Adrenal gland (tissue), 12 donors: ENCODE data around the gene WDR74. TPM values are rescaled to one million over a fixed set of nuclear protein-coding genes. Genes with fewer than 3 reads are reported as not detected.
"Not testable (repeated sequence)": the region's sequence is repeated elsewhere in the genome, so short reads cannot be mapped to it uniquely, and the experiment has no call there.

Experiments used
- DNase-seq, 7 donors: peaks; one replicate each; pipeline ENCODE4 v3.0.0-alpha.2; 2019 to 2020
- H3K27ac ChIP-seq, 5 donors: fragments of 200-600 bp; sonication (generic) in 4 of 5; 1 replicate in 3 of 5; 2 replicates in 2 of 5; pipeline versions ENCODE4 v1.5.1 to v1.8.0; 2016 to 2020; ENCODE audit warnings: mild to moderate bottlenecking in 1 of 5
- H3K27me3 ChIP-seq: fragments of 200-600 bp; 2 replicates; pipeline ENCODE4 v1.8.0; 2021
- H3K36me3 ChIP-seq, 2 donors: fragments of 200-600 bp; replicated peaks in 1 of 2; 1 replicate in 1 of 2; 2 replicates in 1 of 2; pipeline versions ENCODE4 v1.5.1 to v1.8.0; 2018 to 2022
- H3K4me1 ChIP-seq, 2 donors: fragments of 200-600 bp; replicated peaks in 1 of 2; 1 replicate in 1 of 2; 2 replicates in 1 of 2; pipeline versions ENCODE4 v1.5.1 to v1.8.0; 2018 to 2021
- H3K4me3 ChIP-seq, 4 donors: fragments of 200-600 bp; sonication (generic) in 3 of 4; one replicate each; pipeline ENCODE4 v1.5.1; 2016 to 2018
- H3K9me3 ChIP-seq, 3 donors: fragments of 200-600 bp; sonication (generic) in 1 of 3; replicated peaks in 1 of 3; 1 replicate in 2 of 3; 2 replicates in 1 of 3; pipeline versions ENCODE4 v1.5.1 to v1.8.0; 2016 to 2021
- CTCF ChIP-seq, 6 experiments: fragments of 450-650 bp in 4 of 6; fragments of 200-600 bp in 2 of 6; sonication (generic) in 1 of 6; IDR thresholded peaks; 1 replicate in 5 of 6; 2 replicates in 1 of 6; pipeline versions ENCODE4 v1.5.1 to v1.8.0; 2016 to 2021; ENCODE audit warnings: antibody characterized with exemption in 6 of 6, mild to moderate bottlenecking in 2 of 6, moderate library complexity in 1 of 6
- POLR2A ChIP-seq, 2 donors: fragments of 450-650 bp; IDR thresholded peaks; one replicate each; pipeline ENCODE4 v1.6.1; 2017; ENCODE audit warnings: antibody characterized with exemption in 2 of 2, mild to moderate bottlenecking in 2 of 2, moderate library complexity in 1 of 2
- WGBS, 4 donors: extraction: QIAGEN DNeasy Blood & Tissue Kit in 2 of 4; methylation state at CpG; one replicate each; pipeline versions ENCODE4 v1.1.5 to v1.1.7; 2013 to 2017; 5-methylcytosine and 5-hydroxymethylcytosine counted together
- intact Hi-C, 2 donors: fragments of 100-400 bp; cut with DNase I; formaldehyde crosslinking; loops; one replicate each; pipeline versions ENCODE4 v1.14.1 to v1.15.0; 2022 to 2023
- polyA plus RNA-seq, 3 donors: library from polyadenylated mRNA; stranded (reverse); fragments of 200-250 nt in 2 of 3; fragments of 350-450 nt in 1 of 3; fragmentation: Illumina TruSeq in 1 of 3; extraction: RNeasy Lipid Tissue Mini Kit (QIAGEN cat#74804) in 1 of 3; gene quantifications; one replicate each; pipeline ENCODE4 v1.2.3, GENCODE V29; 2013 to 2014
- total RNA-seq, 9 donors: library from RNA; depleted of rRNA in 4 of 9; stranded (reverse); fragments of >200 nt in 4 of 9; fragments of 120-200 nt in 1 of 9; fragmentation: NEBNext Ultra II Directional in 1 of 9; extraction: Animal tissue kit (Norgen Biotek cat#: 25700) in 1 of 9; gene quantifications; one replicate each; pipeline versions ENCODE4 v1.1.0 to v1.2.4, GENCODE V29; 2013 to 2023
- donor health status: healthy with polysubstance abuse.
- donor health status: Bipolar disorder and iron deficiency.
- donor health status: DM: yes; HTN: yes; CAD: no.
- donor health status: DM: no; HTN: no; CAD: no.
- donor health status: DM: no; HTN: no; CAD: no.
- donor health status: DM: yes; HTN: yes; CAD: no.

The WDR74 gene
- total and polyA plus RNA-seq, 12 donors = 21.7 to 119 (median 39.4) TPM

GRCh38 chr11:62860835-62861563 lies 21.6 kb upstream of the WDR74 start:
- intact Hi-C loops = loop anchor here (5.0 to 10.0 kb wide), 2 partner anchors 66 to 74 kb away; partner anchors contain the start of genes TMEM179B (in 1 of the 2) and TMEM223 (in 1 of the 2)
- no peak for TF ChIP-seq CTCF (IDR thresholded peaks at IDR 0.05)
- no peak for TF ChIP-seq POLR2A (IDR thresholded peaks at IDR 0.05)
- H3K27ac ChIP-seq = no peak overlapping the region
- no peak overlapping the region for H3K4me3 ChIP-seq
- H3K27me3 ChIP-seq = no peaks in the 10 kb centered on the region
- H3K9me3 ChIP-seq = no peaks in the 10 kb centered on the region
- H3K36me3 ChIP-seq = no peaks in the 10 kb centered on the region
- peaks cover 3 to 4% of the 10 kb centered on the region in 2 donors for H3K4me1 ChIP-seq
- DNase-seq = no peak
- 57 to 66% (median 64%) methylated on average over 5 of the region's 5 CpGs for WGBS, 4 donors

- H3K9me3 ChIP-seq, DNase-seq, H3K27ac ChIP-seq, intact Hi-C loops, H3K36me3 ChIP-seq, H3K27me3 ChIP-seq, H3K4me3 ChIP-seq: not testable (repeated sequence)
- peaks cover 4 to 13% of the 10 kb centered on the region in 2 donors for H3K4me1 ChIP-seq
- WGBS, 4 donors = 91 to 95% (median 92%) methylated on average over 7 to 8 of the region's 8 CpGs
Measured at GRCh38 chr11:62859281-62859703, 19.9 kb upstream of the WDR74 start.

DNA sequence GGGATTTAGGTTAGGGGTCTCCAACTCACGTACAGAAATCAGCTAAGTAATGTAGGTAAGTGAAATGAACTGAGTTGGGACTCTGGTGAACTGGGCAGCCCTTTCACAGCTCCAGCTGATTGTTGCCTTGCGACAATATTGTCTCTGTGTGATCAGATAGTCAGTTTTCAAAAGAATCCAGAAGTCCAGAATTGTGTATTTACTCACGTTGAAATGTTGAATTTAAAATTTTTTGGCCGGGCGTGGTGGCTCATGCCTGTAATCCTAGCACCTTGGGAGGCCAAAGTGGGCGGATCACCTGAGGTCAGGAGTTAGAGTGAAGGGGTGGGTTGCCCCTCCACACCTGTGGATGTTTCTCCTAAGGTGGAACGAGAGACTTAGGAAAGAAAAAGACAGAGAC lies 18.8 kb upstream of the WDR74 start:
- TF ChIP-seq POLR2A (IDR thresholded peaks at IDR 0.05) = no peak
- TF ChIP-seq CTCF (IDR thresholded peaks at IDR 0.05) = no peak
- no peaks in the 10 kb centered on the region for H3K27me3 ChIP-seq
- intact Hi-C loops = no loop called here
- no peaks in the 10 kb centered on the region for H3K9me3 ChIP-seq
- H3K4me3 ChIP-seq = no peak overlapping the region
- H3K27ac ChIP-seq = no peak overlapping the region
- peaks cover 12 to 21% of the 10 kb centered on the region in 2 donors for H3K4me1 ChIP-seq
- no peak for DNase-seq
- WGBS, 4 donors = 86 to 89% (median 88%) methylated on average over 7 of the region's 7 CpGs
- H3K36me3 ChIP-seq = peaks cover 0 to 13% of the 10 kb centered on the region in 2 donors

GRCh38 chr11:62857541-62857982 lies 18.2 kb upstream of the WDR74 start:
- 71 to 82% (median 77%) methylated on average over 2 of the region's 2 CpGs for WGBS, 4 donors
- TF ChIP-seq CTCF (IDR thresholded peaks at IDR 0.05) (no peak), POLR2A (IDR thresholded peaks at IDR 0.05) (no peak)
- intact Hi-C loops = no loop called here
- Histone ChIP-seq H3K27me3 (no peaks in the 10 kb centered on the region), H3K4me3 (no peak overlapping the region), H3K36me3 (peaks cover 0 to 19% of the 10 kb centered on the region in 2 donors), H3K9me3 (no peaks in the 10 kb centered on the region), H3K27ac (no peak overlapping the region), H3K4me1 (peaks cover 12 to 21% of the 10 kb centered on the region in 2 donors)
- DNase-seq = no peak
